HepG2 (cell line): ENCODE data around the gene C2orf81. TPM values are rescaled to one million over a fixed set of nuclear protein-coding genes. Genes with fewer than 3 reads are reported as not detected.

ENCODE experiments used
- CBX2 ChIP-seq, 2 experiments: fragments of 200-600 bp in 1 of 2; sonication (generic); formaldehyde crosslinking in 1 of 2; IDR thresholded peaks; 2 replicates each; pipeline versions ENCODE4 v1.7.0 to v1.8.1; 2018 to 2022; ENCODE audit warnings: low read depth in 2 of 2, low read length in 1 of 2, mild to moderate bottlenecking in 1 of 2, missing genetic modification reagents in 1 of 2
- CTCF ChIP-seq: sonication (generic); formaldehyde crosslinking; IDR thresholded peaks from 2 replicates; pipeline ENCODE4 v1.5.0; 2020; ENCODE audit warnings: mild to moderate bottlenecking, missing genetic modification reagents, moderate library complexity
- DDIT3 ChIP-seq: sonication (generic); formaldehyde crosslinking; IDR thresholded peaks from 2 replicates; pipeline ENCODE4 v1.4.0; 2020; ENCODE audit warnings: mild to moderate bottlenecking, missing genetic modification reagents
- MLX ChIP-seq: IDR thresholded peaks from 2 replicates; pipeline ENCODE4 v1.6.1; 2016
- POGK ChIP-seq: sonication (generic); formaldehyde crosslinking; conservative IDR thresholded peaks from 2 replicates; pipeline ENCODE4 v1.8.0; 2022; ENCODE audit warnings: mild to moderate bottlenecking, moderate library complexity, missing genetic modification reagents
- RCOR2 ChIP-seq: IDR thresholded peaks from 2 replicates; pipeline ENCODE4 v1.6.1; 2016; ENCODE audit warnings: missing biosample characterization, missing genetic modification reagents
- TBL1XR1 ChIP-seq: fragments of 150-350 bp; IDR thresholded peaks from 2 replicates; pipeline ENCODE4 v1.6.1; 2014; ENCODE audit warnings: borderline replicate concordance, low read length; ENCODE audit not compliant: partially characterized antibody
- ZBTB10 ChIP-seq: sonication (generic); formaldehyde crosslinking; IDR thresholded peaks from 2 replicates; pipeline ENCODE4 v1.4.0; 2020; ENCODE audit warnings: missing genetic modification reagents, borderline replicate concordance
- ZBTB2 ChIP-seq: sonication (generic); formaldehyde crosslinking; IDR thresholded peaks from 2 replicates; pipeline ENCODE4 v1.8.0; 2022; ENCODE audit warnings: low read depth, missing genetic modification reagents
- ZFP37 ChIP-seq: sonication (generic); formaldehyde crosslinking; IDR thresholded peaks from 2 replicates; pipeline ENCODE4 v1.4.0; 2020; ENCODE audit warnings: missing genetic modification reagents, borderline replicate concordance
- ZFP91 ChIP-seq: sonication (generic); formaldehyde crosslinking; IDR thresholded peaks from 2 replicates; pipeline ENCODE4 v1.9.0; 2022; ENCODE audit warnings: missing genetic modification reagents, mild to moderate bottlenecking, borderline replicate concordance
- ZNF350 ChIP-seq: sonication (generic); formaldehyde crosslinking; IDR thresholded peaks from 2 replicates; pipeline ENCODE4 v1.4.0; 2020; ENCODE audit warnings: mild to moderate bottlenecking, low read depth, missing genetic modification reagents, borderline replicate concordance
- ZNF451 ChIP-seq: sonication (generic); formaldehyde crosslinking; IDR thresholded peaks from 2 replicates; pipeline ENCODE4 v1.5.0; 2020; ENCODE audit warnings: mild to moderate bottlenecking, missing genetic modification reagents
- ZNF484 ChIP-seq: sonication (generic); formaldehyde crosslinking; IDR thresholded peaks from 2 replicates; pipeline ENCODE4 v1.5.1; 2020; ENCODE audit warnings: mild to moderate bottlenecking, low read depth, missing genetic modification reagents, borderline replicate concordance
- ZNF576 ChIP-seq: sonication (generic); formaldehyde crosslinking; IDR thresholded peaks from 2 replicates; pipeline ENCODE4 v1.4.0; 2020; ENCODE audit warnings: mild to moderate bottlenecking, missing genetic modification reagents
- polyA plus RNA-seq, 8 experiments: library from polyadenylated mRNA; depleted of rRNA in 3 of 8; stranded (reverse) in 7 of 8; unstranded in 1 of 8; fragments of >200 nt; fragmentation: Illumina TruSeq in 4 of 8; extraction: Trizol in 4 of 8; gene quantifications; 2 replicates each; pipeline versions ENCODE4 v1.2.1 to v1.2.3, GENCODE V29; 2011 to 2016; ENCODE audit warnings: low read depth in 4 of 8, missing spikeins in 1 of 8, mixed read lengths in 1 of 8; ENCODE audit not compliant: insufficient read depth in 1 of 8
- total RNA-seq, 5 experiments: library from RNA; depleted of rRNA; stranded (reverse); fragments of >200 nt; fragmentation: Illumina TruSeq; extraction: Trizol; gene quantifications; 2 replicates each; pipeline ENCODE4 v1.2.3, GENCODE V29; 2016; ENCODE audit warnings: low read depth in 1 of 5

Gene C2orf81
- total and polyA plus RNA-seq, 2 of the 13 experiments (the other 11 are each of a cell fraction or from before 2014, with no cell fraction given): 0.15 to 0.17 TPM

- TF ChIP-seq ZFP37 (no peak), TBL1XR1 (no peak), MLX (CRISPR knock-in tag) (no peak; the same call in 1 of the 2 replicates), ZBTB10 (CRISPR knock-in tag) (no peak), CTCF (CRISPR knock-in tag) (no peak), ZNF350 (CRISPR knock-in tag) (no peak), ZNF451 (CRISPR knock-in tag) (no peak), ZNF484 (no peak), ZNF576 (no peak), ZFP91 (CRISPR knock-in tag) (no peak), DDIT3 (CRISPR knock-in tag) (no peak), POGK (no peak), CBX2 (IDR thresholded peaks at IDR 0.05; ENCODE audit: low read depth, low read length) (no peak), CBX2 (CRISPR knock-in tag; IDR thresholded peaks at IDR 0.05; ENCODE audit: low read depth) (no peak), ZBTB2 (CRISPR knock-in tag) (no peak), RCOR2 (CRISPR knock-in tag) (peak; percentile 64)
Measured at GRCh38 chr2:74447230-74447999, 26.0 kb upstream of the C2orf81 start (continued).
